PC-3 (cell line): ENCODE results near the gene CASZ1.

ENCODE experiments used
- CTCF ChIP-seq: fragments of 300-600 bp; sonication (generic); conservative IDR thresholded peaks from 2 replicates; pipeline ENCODE4 v1.5.1; 2017; ENCODE audit warnings: antibody characterized with exemption, low read depth, mild to moderate bottlenecking, low read length
- EZH2 ChIP-seq: fragments of 300-600 bp; sonication (generic); IDR thresholded peaks from one replicate; pipeline ENCODE4 v1.6.1; 2017; ENCODE audit warnings: antibody characterized with exemption, mild to moderate bottlenecking, low read length; ENCODE audit not compliant: unreplicated experiment

- TF ChIP-seq CTCF (no peak), EZH2 (no peak)
Measured at GRCh38 chr1:10661453-10661852, 135.0 kb downstream of the CASZ1 start.
